GM19025 (cell line): Measurements from ENCODE around the gene RAP1GDS1.

Source experiments
- ATAC-seq: cut with Tn5 transposase; IDR thresholded peaks from one replicate; pipeline ENCODE4 v1.9.1; 2021; ENCODE audit warnings: mild to moderate bottlenecking, low read depth, moderate library complexity; ENCODE audit not compliant: unreplicated experiment

The RAP1GDS1 gene, protein sequence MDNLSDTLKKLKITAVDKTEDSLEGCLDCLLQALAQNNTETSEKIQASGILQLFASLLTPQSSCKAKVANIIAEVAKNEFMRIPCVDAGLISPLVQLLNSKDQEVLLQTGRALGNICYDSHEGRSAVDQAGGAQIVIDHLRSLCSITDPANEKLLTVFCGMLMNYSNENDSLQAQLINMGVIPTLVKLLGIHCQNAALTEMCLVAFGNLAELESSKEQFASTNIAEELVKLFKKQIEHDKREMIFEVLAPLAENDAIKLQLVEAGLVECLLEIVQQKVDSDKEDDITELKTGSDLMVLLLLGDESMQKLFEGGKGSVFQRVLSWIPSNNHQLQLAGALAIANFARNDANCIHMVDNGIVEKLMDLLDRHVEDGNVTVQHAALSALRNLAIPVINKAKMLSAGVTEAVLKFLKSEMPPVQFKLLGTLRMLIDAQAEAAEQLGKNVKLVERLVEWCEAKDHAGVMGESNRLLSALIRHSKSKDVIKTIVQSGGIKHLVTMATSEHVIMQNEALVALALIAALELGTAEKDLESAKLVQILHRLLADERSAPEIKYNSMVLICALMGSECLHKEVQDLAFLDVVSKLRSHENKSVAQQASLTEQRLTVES

DNA sequence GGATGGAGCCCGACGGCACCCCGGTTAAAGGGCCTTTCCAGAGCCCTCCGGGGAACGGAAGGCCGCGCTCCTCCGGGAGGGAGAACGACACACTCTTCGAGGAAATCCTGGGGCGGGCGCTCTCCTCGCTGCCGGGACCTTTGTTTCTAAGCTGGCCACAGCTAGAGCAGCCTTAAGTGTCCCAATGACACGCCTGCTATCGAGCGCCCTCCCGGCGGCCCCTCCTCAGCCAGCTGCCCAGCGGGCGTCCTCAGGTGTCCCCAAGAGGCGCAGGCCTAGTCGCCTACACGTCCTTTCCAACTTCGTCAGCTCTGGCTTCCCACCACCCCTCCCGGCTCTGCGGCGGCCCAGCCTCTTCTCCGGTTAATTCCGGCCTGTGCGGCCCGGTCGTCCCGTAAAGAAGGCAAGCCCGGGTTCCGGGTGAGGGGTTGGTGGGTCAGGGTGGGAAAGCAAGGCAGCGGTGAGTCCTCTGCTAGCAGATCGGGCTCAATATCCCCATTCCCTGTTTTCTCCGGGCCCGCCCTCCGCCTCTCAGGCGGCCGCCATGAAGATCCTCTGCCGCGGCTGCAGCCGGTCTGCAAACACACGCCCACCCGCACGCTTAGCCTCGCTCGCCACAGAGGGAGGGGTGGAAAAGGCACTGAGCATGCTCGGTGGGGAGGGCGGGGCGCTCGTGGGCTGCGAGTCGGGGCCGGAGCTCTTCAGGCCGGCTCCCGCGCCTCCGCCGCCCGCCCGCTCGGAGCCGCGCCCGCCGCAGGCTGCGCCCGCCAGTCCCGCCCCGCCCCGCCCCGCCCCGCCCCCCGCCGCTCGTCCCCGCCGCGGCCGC is at the start of gene RAP1GDS1:
RAP1GDS1 (plus strand) TSS at position 806 of the 826 bp plus-strand sequence. CDS start 182 bp downstream, outside the sequence.
- ATAC-seq = peak; percentile 84

DNA sequence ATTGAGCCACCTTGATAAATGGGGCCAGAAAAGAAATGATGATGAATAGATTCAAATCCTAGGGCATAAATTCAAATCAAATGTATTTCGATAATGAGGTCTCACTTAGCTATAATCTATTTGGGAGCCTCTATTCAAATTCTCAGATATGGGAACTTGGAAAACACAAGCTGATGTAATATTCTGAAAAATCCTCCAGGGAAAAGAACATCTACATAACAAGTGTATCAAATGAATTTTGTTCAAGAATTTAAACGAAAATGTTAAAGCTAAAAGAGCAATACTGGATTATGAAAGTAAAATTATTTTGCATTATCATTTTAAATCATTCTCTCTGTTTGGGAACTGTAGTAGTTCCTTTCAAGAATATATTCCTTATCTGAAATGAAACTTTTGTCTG is 38.9 kb upstream of the RAP1GDS1 start:
- ATAC-seq = no peak

DNA sequence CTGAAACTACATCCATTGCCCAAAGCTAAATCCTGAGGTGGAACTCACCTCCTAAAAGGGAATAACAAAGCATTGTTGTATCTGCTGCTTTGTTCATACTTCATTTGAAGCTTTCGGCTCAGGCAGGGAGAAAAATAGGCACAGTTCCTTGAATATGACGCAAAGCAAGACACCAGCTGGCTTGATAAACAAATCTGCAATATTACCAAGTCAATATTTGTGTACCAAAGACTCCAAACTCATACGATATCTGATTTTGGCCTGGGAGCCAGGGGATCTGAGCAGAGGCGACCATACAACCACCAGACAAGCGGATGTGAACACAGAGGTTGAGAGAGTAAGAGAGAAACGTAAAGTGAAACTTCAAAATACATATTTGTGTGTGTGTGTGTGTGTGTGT is 34.8 kb upstream of the RAP1GDS1 start:
- no peak for ATAC-seq

DNA sequence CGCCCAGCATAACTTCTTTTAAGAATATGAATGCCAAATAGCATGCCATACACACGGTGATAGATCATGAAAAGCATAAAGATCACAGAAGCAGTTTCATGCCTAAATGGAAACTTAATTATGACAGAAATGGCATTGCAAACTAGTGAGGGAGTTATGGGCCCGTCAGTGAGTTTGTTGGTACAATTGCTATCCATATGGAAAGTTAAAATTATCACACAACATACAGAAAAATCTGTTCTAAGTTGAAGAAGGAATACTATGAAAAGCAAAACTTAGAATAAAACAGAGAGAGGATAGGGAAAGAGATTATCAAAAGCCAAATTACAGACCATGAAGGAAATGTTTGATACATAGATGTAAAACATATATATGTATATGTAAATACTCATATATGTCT is 30.2 kb upstream of the RAP1GDS1 start:
- no peak for ATAC-seq

DNA sequence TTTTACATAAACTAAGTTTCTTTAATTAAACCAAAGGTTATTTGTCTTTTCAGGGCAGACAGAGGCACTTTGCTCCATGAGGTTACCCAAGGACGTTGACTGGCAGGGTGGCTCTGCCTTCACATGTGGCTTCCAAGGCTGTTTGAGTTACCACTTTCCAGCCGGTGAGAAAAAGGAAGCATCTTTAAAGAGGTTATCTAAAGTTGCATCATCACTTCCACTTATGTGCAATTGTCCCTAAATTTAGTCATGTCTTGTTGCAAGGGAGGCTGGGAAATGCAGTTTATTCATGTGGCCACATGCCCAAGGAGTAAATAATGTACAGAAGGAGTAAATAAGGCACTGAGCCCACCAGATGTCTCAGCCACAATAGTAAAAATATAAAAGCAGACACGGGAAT is 29.0 kb upstream of the RAP1GDS1 start:
- ATAC-seq = no peak

DNA sequence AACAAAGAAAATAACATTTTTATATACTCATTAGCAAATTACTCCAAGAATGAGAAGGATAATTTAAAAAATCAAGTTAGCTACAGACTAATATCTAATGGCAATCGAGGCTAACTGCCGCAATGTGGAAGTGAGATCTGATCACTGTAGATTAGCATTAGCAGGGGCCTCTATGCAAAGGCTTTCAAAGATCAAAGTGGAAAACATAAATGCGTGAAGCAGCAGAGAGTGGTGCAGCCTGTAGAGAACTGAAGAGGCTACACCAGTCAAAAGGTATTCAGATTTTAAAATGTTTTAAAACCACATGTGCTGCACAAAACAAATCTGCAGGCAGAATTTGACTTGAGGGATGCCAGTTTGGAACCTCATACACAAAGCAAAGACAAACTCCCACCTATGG is 24.0 kb upstream of the RAP1GDS1 start:
- ATAC-seq = no peak

DNA sequence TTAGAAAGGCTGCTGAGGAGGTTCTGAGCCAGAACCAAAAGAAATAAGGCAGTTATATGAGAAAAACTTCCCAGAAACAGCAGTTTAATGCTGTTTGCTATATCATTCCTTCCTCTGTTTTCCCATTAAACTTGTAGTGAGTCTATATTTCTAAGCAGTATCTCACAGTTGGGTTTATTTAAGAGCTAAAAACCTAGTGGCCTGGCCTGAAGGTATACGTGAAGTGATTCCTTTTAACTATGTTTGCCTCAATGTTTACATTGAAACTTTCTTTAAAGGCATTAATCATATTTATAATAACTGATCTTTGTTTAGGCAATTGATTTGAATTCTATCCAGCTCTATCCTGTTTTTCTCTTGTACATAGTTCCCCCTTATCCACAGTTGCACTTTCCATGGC is 19.1 kb upstream of the RAP1GDS1 start:
- no peak for ATAC-seq

DNA sequence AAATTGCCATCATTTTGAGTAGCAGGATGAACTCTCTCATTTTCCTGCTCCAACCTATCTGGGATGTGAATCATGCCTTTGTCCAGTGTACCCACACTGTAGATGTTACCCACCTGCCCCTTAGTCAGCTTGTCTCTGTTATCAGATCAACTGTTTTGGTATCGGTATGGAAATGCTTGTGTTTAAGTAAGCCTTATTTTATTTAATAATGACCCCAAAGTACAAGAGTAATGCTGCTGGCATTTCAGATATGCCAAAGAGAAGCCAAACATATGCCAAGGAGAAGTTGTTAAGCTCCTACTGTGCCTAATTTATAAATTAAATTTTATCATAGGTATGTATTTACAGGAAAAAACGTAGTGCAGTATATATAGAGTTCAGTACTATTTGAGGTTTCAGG is 18.6 kb upstream of the RAP1GDS1 start:
- ATAC-seq = no peak

DNA sequence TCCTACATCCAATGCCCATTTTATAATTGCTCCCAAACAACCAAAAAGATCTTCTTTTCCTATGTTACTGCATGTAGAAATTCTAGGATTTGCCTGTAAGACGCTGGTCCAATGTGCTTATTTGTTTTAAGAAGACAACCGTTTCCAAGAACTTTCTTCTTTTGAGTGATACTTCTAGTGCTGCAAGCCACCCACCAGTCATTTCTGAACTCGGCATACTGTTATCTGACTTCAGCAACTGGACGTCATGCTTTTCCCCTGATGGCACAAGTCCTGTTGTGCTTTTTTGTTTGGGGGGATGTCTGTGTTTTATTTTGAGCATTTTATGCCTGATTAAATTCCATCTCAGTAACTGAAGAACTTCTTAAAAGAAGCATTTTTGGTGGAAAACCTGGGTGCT is 16.0 kb upstream of the RAP1GDS1 start:
- no peak for ATAC-seq

DNA sequence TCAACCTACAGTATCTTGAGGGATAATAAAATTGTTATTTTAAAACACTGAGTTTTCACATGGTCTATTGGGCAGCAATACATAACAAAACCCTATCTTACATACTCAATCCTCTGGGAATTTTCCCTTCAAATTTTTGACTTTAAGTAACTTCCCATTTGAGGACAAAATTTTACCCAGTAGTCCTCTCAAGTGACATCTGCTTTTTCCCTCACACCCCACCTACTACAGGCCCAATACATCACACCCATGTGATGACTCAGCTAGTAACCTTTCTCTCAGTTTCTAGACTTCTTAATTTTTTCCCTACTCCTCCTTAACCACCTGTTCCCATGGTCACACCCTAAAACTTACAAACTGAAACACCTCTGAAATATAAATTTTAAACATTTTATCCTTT is 12.2 kb upstream of the RAP1GDS1 start:
- no peak for ATAC-seq

DNA sequence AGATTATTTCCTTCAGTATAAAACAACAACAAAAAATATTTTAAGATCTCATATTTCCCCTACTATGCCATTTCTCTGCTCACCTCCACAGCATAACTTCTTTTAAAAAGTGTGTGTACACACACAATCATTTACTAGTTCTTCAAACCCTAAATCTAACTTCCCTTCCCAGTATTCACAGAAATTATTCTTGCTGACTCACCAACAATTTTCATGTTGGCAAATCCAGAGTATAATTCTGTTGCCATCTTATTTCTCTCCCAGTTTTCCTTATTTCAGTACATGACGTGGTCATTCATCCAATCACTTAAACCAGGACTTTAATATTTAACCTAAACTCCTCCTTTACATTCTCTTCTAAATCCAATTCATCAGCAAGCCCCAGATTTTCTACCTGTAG is 11.4 kb upstream of the RAP1GDS1 start:
- ATAC-seq = no peak

DNA sequence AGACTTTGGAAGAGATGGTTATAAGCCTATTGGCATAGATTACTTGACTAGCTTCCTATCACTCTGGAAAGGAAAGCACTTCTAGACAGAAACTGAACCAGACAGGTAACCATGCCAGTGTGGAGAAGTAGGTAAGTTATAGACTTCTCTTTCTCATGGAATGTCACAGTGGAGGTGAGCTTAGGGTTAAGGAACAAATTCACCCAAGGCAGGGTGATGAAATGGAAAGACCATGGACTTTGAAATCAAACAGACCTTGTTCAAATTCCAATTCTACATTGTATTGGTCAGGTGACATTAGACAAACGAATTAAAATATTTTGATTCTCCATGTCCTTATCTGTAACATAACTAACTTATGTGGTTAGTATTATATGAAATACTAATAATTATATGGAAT is 7.7 kb upstream of the RAP1GDS1 start:
- no peak for ATAC-seq

DNA sequence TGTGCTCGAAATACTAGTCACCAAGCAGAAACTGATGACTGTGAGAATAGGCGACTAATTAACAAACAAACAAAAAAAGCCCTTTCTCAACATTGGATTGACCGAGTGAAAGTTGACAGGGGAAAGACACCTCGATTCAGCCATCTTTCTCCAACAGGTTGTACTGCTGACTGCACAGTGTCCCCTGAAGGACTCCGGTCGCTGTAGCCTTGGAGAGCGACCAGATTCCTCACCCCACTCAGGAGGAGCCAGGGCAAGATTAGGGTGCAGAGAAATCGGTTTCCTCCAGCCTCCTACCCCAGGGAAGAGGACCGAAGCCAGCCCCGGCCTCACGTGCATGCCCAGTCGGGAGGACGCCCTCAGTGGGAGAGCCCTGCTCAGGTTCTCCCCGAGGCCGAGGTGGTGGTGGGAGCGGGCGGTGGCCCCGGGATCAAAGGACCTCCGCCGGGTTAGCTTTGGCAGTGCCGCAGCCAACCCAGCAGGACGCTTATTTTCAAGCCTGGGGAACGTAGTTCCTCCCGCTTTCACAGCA is 1.1 kb upstream of the RAP1GDS1 start:
- ATAC-seq = peak; percentile 11

DNA sequence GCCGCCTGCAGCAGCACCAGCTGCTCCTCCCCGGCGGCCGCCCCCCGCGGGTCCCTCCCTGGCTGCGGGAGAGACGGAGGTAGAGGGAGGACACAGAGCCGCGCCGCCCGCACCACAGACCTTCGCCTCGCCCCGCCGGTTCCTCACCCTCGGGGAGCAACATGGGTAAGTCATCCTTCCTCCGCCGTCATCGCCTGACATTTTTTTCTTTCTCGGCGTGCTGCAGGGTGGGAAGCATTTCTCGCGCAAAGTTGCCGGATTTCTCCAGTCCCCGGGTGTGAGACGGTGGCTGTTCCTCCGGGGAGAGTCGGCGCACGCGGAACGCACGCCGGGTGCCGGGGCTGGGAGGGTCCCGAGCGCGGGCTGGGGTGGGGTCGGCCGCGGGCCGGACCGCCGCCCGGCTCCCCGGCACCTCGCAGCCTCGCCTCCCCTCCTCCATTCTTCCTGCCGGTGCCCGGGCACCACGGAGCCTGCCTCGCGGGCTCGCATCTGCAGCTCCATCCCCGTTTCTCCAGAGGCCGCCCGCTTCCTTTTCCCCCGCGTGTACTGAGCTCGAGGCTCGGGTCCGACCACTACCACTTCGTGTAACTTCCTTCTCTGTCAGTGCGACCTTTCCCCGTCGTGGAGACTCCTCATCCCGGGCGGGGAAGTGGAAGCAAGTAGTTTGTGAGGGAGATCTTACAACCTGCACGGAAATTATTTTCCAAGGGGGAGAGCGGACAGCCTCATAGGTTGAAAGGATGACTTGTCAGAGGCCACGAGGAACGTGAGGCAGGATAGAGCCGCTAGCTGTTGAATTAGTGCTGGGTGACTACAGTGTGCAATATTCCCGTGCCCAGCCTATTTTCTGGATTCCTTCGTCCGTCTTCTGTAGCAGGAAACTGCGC is 464 bp downstream of the RAP1GDS1 start:
- ATAC-seq = peak; percentile 7

DNA sequence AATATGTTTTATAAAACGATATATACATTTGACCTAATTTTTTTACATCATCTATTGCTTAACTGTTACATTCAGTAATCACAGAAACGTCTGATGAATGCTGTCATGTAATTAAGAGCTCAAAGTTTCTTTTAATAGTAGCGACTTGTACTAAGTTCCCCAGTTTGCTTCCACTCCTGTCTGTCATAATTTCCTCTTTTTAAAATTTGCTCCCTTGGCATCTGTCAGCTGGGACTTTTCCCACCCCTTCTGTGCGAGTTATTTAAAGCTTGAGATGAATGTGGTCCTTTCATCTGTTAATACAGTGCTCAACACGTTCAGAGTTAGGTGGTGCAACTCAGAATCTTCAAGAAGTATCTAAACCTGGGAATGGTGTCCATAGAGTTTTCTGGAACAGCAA is 1.2 kb downstream of the RAP1GDS1 start:
- no peak for ATAC-seq

DNA sequence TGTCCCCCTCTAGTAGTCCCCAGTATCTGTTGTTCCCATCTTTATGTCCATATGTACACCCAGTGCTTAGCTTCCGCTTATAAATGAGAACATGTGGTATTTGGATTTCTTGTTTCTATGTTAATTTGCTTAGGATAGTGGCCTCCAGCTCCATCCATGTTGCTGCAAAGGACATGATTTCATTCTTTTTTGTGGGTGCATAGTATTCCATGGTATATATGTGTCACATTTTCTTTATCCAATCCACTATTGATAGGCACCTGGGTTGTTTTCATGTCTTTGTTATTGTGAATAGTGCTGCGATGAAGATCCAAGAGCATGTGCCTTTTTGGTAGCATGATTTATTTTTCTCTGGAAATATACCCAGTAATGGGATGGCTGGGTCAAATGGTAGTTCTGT is 6.3 kb downstream of the RAP1GDS1 start:
- no peak for ATAC-seq

DNA sequence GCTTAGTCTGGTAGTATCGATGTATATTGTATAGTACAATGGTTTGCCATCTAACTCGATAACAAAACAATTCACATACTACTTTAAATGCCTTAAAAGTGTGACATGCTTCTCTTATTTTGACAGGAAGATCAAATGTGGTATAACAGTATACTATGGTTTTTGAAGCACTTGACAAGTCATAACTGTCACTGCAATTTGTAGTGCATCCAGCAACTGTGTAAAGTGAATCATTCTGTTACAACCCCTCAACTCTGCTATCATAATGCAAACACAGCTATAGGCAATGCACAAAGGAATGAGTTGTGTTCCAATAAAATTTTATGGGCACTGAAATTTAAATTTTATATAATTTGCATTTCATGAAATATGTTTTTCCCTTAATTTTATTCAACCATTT is 14.0 kb downstream of the RAP1GDS1 start:
- ATAC-seq = no peak

DNA sequence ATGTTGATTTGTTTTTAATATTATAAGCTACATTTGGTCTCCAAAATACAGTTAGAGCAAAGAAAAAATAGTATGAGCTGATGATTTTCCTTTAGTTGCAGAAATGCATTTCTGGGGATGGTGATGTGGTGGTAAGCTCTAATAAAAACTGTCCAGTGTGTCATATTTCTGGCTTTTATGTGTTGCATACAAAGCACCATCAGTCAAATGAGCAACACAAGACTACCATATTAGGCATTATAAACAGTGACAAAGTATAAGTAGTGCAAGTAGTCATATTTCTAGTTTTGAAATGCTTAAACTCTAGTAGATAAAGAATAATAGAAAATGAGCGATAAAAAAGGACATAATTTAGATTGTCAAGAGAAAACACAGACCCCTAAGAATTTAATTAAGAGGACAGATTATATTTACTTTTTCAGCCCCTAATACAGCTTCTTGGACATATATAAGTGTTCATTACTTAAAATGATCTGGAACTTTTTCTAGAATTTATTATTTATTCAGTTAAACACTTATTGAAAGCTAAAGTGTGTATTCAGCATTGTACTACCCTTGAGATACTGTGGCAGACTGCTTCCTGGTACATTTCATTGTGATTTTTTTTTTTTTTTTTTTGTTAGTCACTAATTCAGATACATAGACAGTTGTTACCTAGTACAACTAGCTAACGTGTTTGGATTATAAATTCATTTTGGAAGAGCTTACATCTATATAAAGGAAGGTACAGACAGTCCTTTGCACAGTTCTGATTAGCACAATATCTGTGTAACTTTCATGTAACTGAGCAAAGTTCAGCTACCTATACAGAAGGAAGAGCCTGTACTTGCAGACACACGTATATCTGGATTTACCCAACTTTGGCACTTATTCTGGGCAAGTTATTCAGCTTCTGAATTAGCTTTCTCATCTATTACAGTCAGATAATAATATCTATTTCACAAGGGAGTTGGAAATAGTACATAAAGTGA is 22.3 kb downstream of the RAP1GDS1 start:
- ATAC-seq = no peak

DNA sequence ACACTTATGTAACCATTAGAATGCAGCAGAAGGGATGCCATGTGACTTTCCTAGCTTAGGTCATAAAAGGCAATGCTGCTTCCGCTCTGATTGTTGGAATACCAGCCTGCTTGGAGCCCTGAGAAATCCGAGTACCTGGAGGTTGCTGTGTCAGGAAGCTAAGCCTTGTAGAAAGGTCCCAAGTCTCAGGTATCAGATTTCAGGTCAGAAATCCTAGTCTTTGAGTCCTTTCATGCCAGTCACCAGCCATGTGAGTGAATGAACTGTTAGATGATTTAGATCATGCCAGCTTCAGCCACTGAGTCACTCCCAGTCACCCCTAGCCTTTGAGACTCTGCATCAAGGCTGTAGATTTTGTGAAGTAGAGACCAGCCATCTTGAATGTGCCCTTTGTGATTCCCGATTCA is 23.5 kb downstream of the RAP1GDS1 start:
- no peak for ATAC-seq
